Erythroblast (primary cell): Measurements from ENCODE around the gene NCKAP1.

ENCODE experiments used
- GATA1 ChIP-seq: IDR thresholded peaks from 2 replicates; pipeline ENCODE4 v1.6.1; 2011; ENCODE audit warnings: low read depth, mild to moderate bottlenecking, control low read depth, low read length, moderate library complexity
- POLR2A ChIP-seq: IDR thresholded peaks from 2 replicates; pipeline ENCODE4 v1.6.1; 2011; ENCODE audit warnings: mild to moderate bottlenecking, low read length

GRCh38 chr2:182941919-182942318 is 96.3 kb downstream of the NCKAP1 start:
- TF ChIP-seq POLR2A = no peak
- no peak for TF ChIP-seq GATA1
